Cerebellar nuclear complex (tissue), 1 donor: ENCODE measurements around the gene CFDP1.

Experiments
- DNase-seq, 2 experiments: peaks; one replicate each; lab custom pipeline; 2025; lab: John Stamatoyannopoulos, UW

CFDP1 gene

DNA sequence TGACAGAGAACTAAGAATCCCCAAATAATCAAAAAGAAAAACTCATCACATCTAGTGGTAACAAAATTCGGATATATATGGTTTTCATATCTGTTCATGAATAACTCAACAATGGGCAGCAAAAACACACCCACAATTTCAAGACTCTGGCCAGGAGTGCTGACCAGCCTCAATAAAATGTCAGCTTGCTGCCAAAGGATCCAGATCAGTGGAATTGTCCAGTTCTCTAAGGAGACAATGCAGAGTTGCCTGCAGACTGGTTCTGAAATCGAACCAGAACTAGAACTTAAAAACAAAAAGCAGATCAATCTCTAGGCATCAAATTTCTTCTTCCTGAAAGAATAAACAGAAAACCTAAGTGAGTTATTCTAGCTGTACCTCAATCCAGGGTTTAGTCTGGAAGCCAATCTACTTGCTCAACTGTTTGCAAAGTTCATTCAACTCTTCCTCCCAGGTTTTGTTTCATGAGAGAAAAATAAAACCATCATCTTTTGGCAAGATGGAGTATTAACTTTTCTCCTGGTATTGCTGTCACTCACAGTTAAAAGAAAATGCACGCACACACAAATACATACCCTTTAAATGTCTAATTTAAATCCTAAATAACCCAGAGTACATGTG, 61.0 kb downstream of the CFDP1 start:
- DNase-seq = no peak

DNA sequence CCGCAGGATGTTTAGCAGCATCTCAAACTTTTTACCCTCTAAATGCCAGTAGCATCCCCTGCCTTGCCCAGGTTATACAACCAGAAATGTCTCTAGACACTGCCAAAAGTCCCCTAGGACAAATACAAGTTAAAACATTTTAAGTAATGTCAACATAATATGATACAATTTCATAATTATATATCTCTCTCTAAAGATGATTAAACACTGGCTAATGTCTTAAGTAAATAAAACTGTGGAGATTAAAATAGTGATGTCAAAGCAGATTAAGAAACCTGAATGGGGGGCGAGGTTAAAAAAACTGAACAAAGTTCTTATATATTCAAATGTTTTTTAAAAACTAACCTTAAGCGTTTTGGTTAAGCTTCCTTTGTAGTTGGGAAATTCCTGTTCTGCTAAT, 62.1 kb downstream of the CFDP1 start:
- DNase-seq = no peak

DNA sequence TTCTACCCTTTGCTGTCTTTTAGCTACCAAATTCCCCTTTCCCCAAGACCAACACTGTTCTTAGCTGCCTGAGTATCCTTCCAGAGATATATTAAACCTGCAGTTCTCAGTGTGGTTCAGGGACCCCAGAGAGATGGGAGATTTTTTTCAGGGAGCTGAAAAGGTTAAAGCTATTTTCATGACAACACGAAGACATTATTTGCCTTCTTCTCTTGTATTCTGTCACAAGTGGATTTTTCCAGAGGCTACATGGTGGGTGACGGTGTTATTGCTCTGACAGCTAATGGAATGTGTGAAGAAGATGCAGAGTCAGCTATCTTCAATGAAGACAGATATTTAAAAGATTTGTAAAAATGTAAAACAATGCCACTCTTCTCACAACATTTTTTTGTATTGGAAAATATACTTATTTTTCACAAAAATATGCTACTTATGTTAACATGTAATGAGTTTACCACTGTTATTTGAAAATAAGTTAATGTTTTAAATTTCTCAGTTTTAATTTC, 69.0 kb downstream of the CFDP1 start:
- DNase-seq = no peak

DNA sequence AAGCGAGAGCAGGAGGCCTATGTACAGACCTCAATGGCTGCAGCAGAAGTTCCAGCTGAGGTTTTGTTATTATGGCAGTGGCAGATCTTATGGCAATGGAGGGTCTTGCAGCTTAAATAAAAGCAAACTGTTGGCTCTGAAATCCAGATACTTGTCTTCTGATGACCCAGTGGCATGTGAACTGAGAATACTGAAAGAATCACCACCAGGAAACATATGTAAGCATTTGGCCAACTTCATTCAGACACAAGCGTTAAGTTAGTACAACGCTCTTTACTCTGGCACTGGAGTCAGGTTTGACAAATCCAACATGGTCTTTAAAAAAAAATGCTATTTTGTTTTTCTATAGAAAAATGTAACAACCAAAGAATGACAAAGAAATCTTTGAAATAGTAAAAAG, 70.5 kb downstream of the CFDP1 start:
- DNase-seq = no peak

DNA sequence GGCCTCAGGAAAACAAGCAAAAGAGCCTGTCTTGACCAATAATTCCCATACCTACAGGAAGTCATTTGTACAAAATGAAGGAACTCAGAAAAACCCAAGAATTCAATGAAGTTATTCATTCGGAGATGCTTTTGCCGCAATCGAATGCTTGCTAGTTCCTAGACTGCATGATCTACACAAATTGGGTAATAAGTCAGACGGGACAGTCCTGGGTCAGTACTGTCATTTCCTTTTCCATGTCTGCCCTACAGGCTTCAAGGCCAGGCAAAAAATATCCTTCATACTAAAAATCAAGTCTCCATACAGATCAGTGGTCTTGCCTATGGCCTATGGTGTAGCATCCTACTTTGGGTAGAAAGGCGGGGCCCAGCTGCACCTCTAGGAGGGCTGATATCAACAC, 71.4 kb downstream of the CFDP1 start:
- no peak for DNase-seq

DNA sequence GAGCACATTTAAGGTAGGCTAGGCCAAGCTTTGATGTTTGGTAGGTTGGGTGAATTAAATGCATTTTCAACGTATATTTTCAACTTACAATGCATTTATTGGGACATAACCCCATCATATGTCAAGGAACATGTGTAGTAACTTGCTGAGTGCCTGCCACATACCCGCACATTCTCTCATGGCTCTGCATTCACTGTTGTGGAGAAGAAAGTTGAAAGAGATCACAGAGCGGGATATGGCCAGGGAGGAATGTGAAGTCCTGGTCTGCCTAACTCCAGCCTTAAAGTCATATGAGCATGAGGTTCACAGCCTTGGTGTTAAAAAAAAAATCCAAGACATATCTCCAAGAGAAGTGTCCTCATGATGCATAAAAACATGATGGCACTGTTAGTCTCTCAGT, 79.1 kb downstream of the CFDP1 start:
- no peak for DNase-seq

DNA sequence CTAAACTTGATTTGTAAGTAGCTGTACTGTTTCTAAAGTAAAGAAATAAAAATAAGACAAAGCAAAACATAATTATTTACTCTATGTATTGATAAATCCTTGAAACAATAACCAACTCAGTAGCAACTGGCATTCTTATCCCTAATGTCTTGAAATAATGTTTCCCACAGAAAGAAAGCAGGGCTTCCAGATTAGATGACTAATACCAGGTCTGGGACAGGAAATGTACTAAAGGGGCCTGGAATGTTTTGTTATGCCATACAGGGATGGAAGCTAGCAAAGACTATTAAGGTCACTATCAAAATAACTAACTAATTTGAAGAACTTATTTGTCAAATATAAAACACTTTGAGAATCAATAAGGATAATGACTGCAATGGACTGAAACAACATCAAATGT, 82.1 kb downstream of the CFDP1 start:
- DNase-seq = no peak

DNA sequence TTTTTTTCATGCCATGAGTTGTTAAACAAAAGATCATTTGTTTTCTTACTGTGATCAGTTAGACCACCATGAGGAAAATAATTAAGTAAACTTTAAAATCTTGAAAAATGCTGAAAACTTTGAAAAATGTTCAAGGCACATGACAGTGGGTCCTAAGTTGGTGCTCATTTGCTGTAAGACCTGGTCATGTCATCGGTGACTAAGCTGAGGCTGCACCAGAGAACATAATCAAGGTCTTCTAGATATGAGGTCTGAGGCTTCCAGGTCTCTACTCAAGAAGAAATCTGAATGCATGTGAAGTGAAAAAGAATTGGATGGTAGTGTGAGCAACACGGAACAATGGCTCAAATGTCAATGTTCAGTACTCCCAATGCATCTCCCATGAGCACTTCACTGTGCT, 87.6 kb downstream of the CFDP1 start:
- no peak for DNase-seq

DNA sequence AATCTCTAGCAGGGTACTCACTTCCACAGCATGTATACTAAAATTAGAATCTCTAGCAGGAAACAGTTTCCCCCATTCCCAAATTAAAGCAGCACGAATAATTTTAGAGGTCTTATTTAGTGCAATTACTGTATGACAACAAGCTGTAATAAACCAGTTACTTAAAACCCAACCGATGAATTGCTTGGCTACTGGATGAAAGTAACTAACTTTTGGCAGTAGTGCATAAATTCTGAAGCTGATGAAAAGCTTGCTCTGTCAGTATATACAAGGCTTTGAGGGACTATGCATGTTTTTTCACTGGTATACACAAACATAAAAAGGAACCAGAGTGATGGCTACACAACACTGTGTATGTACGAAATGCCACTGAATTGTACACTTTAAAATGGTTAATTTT, 89.4 kb downstream of the CFDP1 start:
- DNase-seq = no peak

DNA sequence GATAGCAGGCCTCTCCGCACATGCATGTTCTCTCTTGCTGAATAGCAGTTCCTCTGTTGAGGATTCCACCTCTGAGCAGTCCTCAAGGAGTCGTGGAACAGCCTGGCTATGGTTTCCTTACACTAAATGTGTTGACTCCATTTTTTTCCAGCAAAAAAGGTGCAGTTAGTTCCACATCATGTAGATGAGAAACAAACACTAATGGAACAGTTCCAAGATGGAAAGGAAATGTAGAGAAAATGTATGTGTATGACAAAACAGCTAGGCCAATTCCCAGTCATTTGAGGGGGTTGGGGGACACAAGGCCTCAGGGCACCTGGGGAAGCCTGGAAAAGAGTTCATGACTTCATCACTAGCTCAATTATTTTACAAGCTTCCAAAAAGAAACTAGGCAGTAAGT, 90.0 kb downstream of the CFDP1 start:
- DNase-seq = no peak

DNA sequence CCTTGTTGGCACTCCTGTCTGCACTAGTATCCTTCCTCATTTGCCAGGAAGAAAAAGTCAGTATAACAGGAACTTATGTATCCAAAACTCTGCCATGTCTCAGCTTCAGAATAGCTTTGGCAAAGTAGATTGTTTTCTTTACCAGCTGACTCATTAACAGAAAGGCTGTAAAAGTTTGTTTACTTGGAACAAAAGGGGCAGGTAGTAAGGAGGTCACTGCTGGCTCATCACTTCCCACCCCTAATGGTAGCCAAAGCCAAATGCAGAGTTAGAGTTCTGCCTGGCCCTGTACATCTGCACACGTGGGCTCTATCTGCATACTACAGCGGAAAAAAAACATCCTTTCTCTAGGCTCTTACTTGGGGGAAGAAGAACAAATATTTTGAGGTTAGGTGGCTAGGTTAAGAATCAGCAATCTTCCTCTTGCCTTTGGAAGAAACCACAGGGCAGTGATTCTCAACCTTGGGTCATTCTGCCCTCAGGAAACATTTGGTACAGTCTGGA, 90.9 kb downstream of the CFDP1 start:
- no peak for DNase-seq

DNA sequence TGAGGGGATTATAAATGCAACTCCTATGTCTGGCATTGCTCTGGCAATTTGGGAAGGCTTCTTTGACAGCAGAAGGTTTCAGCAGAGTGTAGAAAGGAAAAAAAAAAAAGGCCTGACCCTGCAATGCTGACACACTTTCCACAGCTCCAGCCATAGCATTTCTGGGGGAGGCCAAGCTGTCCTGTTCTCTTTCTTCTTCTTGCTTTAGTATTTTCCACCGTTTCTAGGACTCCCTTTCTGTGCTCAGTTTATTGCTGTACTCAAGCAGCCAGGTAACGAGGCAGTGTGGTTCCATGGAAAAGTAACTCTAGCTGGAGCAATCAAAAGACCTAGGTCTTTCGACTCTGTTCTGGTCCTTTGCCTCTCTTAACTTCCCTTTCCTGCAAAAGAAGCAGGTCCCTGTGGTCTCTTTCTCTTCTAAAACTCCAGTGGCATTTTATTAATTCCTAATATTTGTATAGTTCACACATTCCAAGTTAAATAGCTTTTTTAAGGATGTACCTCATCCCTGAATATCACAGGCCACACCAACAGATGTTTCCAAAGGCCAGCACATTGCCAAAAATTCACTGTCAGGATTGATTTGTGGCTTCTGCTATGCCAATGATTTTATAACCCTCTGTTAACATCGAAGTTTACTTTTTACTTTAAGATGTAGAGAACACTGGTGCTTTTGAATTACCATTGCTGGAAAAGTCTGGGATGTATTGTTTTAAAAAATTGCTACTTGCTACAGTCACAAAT, 91.6 kb downstream of the CFDP1 start:
- DNase-seq = no peak

DNA sequence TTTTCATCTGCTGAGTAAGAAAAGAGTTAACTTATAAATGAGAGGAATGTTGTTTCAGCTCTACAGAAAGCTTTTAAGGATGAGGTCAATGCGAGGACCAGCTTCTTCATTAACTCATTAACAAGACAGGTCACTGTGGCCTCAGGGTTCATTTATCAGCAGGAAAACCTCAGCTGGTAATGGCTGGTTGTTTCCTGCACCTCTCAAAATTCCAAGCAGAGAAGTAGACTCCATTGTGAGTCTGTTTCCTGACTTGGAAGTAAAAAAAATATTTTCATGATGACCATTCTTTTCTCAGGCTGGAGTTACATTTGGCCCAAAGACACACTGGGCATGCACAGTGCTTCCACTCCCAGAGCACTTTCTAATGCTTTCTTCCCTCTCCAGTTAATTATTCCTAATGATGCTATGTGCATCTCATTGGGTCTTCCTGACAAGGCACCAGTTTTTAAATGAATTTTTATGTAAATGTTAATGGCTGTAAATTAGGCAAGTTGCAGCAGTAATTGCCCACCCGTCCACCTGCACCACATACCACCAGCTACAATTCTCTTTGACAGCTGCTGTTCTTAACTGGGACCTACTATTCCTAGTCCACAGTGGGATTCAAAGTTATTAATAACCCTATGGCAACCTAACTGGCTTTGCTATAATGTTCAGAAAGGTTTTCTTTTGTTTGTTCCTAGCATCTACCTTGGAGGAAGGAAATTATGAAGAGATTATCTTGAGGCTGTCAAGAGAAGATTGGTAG, 92.4 kb downstream of the CFDP1 start:
- no peak for DNase-seq

DNA sequence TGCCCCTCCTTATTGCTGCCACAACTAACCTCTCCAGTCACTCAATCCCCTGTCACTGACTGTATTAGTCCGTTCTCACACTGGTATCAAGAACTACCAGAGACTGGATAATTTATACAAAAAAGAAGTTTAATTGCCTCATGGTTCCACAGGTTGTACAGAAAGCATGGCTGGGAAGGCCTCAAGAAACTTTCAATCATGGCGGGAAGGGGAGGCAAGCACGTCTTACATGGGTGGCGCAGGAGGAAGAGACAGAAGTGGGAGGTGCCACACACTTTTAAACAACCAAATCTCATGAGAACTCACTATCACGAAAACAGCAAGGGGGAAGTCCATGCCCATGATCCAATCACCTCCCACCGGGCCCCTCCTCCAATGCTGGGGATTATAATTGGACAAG, 95.9 kb downstream of the CFDP1 start:
- DNase-seq = no peak

DNA sequence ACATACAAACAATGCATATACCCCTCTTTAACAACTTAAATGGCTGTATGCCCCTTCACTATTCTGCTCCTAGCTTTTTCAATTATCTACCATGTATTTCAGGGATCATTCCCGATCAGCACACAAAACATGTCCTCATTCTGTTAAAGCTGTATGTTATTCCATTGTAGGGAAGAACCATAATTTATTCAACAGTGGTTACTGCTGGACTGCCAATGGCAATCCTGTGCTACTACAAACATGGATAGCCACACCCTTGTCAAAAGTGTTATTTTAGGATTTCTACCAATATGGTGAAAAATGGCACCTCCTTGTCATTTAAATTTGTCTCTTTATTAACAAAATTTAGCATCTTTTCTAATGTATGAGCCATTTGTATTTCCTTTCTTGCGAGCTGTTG, 96.8 kb downstream of the CFDP1 start:
- no peak for DNase-seq

DNA sequence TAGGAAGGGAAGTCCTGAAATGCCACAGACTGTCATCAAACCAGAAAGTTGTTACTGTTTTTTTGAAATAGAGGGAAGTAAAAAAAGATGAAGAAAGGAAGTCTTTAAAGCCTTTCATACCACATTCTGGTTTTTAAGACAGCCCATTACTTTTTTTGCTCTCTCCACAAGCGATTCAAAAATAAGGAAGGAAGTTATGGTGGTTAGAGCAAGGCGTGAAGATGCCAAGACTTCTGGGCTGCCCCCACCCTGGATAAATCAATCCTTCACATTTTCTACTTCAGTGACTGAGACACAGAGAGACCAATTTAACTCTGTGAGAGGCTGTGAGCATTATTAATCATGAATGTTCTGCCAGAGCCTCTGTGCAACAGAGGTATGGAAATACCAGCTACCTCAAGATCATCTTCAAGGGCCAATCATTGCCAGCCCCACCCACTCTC, 99.6 kb downstream of the CFDP1 start:
- no peak for DNase-seq

DNA sequence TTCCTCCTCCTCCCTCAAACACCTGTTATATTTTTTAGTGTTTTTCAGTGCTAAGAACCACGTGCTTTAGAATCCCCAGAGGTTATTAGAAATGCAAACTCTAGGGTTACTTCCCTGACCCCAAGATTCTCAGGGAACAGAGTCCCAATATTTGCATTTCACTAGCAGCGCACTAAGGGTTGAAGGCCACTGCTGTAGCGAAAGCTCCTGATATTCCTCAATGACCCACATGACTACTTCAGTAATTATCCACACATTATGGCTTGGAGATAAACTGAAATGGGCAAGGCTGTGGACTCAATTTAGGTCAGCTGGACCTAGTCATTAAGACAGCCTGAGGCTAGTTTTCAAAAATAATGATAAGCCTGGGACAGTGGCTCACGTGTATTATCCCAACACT, 103.4 kb downstream of the CFDP1 start:
- DNase-seq = no peak

DNA sequence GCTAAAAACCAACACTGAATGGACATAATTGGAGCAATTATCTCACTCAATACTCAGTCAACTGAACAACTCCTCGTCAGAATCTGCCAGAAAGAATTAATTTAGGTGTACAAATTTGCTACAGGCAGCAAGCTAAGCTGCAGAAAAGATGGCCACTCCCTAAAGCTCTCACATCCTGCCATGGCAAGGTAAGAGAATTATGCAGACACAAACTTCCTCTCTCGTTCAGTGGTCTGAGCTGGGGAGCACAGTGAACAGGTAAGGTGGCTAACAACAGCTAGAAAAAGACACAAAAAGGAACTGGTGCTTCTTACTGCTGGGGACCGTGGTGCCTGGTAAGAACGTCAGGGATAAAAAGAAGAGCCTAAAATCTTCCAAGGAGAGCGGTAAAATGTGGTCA, 107.0 kb downstream of the CFDP1 start:
- DNase-seq = no peak

DNA sequence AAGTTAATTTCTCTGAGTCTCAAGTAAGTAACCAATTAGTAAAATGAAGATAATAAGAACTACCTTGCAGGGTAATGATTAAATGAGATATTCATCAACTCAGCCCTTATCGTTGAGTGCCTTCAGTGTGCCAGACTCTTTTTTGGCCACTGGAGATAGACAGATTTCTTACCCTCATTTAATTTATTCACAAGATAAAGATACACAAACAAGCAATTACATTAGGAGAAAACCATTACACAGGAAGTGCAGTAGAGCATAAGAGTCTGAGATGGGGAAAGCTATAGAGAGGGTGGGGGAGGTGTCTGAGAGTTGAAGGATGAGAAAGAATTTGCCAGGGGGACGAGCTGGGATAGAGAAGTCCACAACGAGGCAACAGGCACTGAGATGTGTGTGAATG, 109.4 kb downstream of the CFDP1 start:
- no peak for DNase-seq

DNA sequence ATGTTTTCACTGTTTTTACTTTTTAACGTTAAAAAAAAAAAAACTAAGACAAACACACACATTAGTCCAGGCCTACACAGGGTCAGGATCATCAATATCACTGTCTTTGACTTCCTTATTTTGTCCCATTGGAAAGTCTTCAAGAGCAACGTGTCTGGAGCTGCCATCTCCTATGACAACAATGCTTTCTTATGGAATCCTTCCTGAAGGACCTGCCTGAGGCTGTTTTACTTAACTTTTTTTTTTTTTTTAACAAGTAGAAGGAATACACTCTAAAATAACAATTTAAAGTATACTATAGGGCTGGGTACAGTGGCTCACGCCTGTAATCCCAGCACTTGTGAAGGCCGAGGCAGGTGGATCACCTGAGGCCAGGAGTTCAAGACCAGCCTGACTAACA, 110.1 kb downstream of the CFDP1 start:
- no peak for DNase-seq

DNA sequence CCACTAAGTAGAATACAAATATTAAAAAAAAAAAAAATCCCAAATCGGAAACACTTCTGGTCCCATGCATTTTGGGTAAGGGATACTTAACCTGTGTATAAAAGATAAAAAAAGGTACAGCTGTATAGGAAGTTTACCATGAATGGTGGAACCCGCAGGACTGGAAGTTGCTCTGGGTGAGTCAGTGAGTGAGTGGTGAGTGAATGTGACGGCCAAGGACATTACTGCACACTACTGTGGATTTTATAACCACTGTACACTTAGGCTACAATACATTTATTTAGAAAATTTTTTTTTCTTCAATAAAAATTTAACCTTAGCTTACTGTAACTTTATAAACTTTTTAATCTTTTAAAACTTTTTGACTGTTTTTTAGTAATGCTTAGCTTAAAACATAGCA, 110.6 kb downstream of the CFDP1 start:
- DNase-seq = no peak

DNA sequence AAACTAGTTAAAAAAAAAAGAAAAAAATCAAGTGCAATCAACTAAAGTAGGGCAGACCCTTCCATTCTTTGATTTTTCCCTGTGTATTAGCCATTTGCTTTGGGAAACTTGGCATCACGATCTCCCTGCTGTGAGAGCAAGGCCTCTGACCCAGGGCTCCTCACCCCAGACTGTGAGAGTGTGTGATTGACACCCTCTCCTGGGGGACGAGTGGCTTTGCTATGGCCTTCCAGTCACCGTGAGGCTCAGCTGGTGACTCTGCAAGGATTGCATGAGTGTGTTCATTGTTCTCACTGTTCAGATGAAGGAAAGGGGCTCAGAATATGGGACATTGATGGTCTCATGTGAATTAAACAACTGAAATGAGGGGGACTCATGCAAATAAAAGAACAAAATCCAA, 112.9 kb downstream of the CFDP1 start:
- no peak for DNase-seq
